SU-DHL-6 (cell line): ENCODE data around the gene PLD1.

Experiments
- H2AFZ ChIP-seq: fragments of 200-600 bp; sonication (generic); 2 replicates; pipeline ENCODE4 v1.6.1; 2014; ENCODE audit warnings: low read depth, mild to moderate bottlenecking, moderate library complexity, mixed read lengths, antibody characterized with exemption, low read length; ENCODE audit not compliant: severe bottlenecking
- H3F3A ChIP-seq: fragments of 200-600 bp; shearing (Covaris generic); 2 replicates; pipeline ENCODE4 v1.6.0; 2016; ENCODE audit warnings: antibody characterized with exemption, mild to moderate bottlenecking; ENCODE audit not compliant: insufficient read depth
- H3K27ac ChIP-seq: fragments of 200-600 bp; sonication (generic); 2 replicates; pipeline ENCODE4 v1.5.1; 2016; ENCODE audit warnings: low read depth, mild to moderate bottlenecking, low read length, moderate library complexity, mixed read lengths
- H3K27me3 ChIP-seq: fragments of 200-600 bp; sonication (generic), shearing (Covaris generic); 2 replicates; pipeline ENCODE4 v1.6.0; 2014; ENCODE audit warnings: mild to moderate bottlenecking, low read length
- H3K36me3 ChIP-seq: fragments of 200-600 bp; sonication (generic); 2 replicates; pipeline ENCODE4 v1.6.1; 2014; ENCODE audit warnings: mild to moderate bottlenecking, low read length, mixed read lengths
- H3K4me2 ChIP-seq: fragments of 300-600, 200-600 bp; shearing (Covaris generic), sonication (generic); 2 replicates; pipeline ENCODE4 v1.6.0; 2014; ENCODE audit warnings: low read length, low read depth, mild to moderate bottlenecking; ENCODE audit not compliant: poor library complexity, severe bottlenecking
- H3K4me3 ChIP-seq: fragments of 200-600 bp; sonication (generic); 2 replicates; pipeline ENCODE4 v1.5.1; 2014; ENCODE audit warnings: antibody characterized with exemption, low read length, mild to moderate bottlenecking, mixed read lengths; ENCODE audit not compliant: insufficient read depth, poor library complexity, severe bottlenecking
- H3K79me2 ChIP-seq: fragments of 200-600 bp; sonication (generic); 2 replicates; pipeline ENCODE4 v1.6.1; 2014; ENCODE audit warnings: mild to moderate bottlenecking, low read length, moderate library complexity; ENCODE audit not compliant: insufficient read depth
- H3K9ac ChIP-seq: fragments of 200-600 bp; sonication (generic); 2 replicates; pipeline ENCODE4 v1.7.0; 2014; ENCODE audit warnings: mild to moderate bottlenecking, low read length
- H3K9me2 ChIP-seq: fragments of 200-600 bp; sonication (generic); replicated peaks from 2 replicates; pipeline ENCODE4 v1.6.1; 2014; ENCODE audit warnings: low read length; ENCODE audit not compliant: insufficient read depth
- H3K9me3 ChIP-seq: fragments of 200-600 bp; sonication (generic); 2 replicates; pipeline ENCODE4 v1.6.1; 2014; ENCODE audit warnings: low read length, mixed read lengths; ENCODE audit not compliant: insufficient read depth
- H4K20me1 ChIP-seq: fragments of 200-600 bp; sonication (generic); 2 replicates; pipeline ENCODE4 v1.6.1; 2014; ENCODE audit warnings: low read depth, mild to moderate bottlenecking, antibody characterized with exemption, low read length, moderate library complexity, mixed read lengths
- CTCF ChIP-seq: fragments of 200-600 bp; sonication (generic); IDR thresholded peaks from one replicate; pipeline ENCODE4 v1.5.1; 2017; ENCODE audit warnings: antibody characterized with exemption, mild to moderate bottlenecking, low read length, moderate library complexity; ENCODE audit not compliant: insufficient read depth, poor library complexity, severe bottlenecking
- EZH2phosphoT487 ChIP-seq: fragments of 200-600 bp; sonication (generic), shearing (Covaris generic); conservative IDR thresholded peaks from 2 replicates; pipeline ENCODE4 v1.6.1; 2018; ENCODE audit warnings: mild to moderate bottlenecking, antibody characterized with exemption, low read length, moderate library complexity, mixed read lengths

PLD1 gene

DNA sequence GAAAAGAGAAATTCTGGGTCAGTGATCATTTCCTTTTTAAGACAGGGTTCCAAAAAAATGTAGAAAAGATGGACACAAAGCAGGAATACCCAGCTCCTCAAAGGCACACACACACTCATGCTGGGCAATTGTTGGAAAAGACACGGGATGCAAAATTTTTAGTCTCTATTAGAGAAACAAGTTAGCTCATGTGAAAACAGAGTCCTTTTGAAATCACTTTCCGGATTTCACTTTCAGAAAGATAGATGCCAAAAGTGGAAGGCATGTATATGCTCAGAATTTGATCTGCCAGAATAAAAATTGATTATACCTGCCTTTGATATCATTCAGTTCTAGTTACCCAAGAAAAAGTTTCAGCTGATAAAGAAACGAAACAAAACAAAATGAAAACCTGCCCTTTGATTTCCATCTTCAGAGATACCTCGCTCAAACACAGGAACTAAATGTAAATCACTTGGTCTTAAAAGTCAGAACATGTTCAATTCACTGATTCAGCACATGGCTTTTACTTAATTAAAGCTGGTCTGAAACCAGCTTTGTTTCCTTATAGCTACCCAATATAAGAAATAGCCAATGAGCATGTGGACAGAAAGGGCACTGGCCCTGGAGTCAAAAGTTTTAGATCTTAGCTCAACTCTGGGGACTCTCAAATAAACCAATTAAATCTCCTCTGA lies 52.8 kb downstream of the PLD1 start:
- Histone ChIP-seq H3K9ac (no peak overlapping the region), H2AFZ (no peak overlapping the region), H3K9me3 (no peaks in the 10 kb centered on the region), H3F3A (no peaks in the 10 kb centered on the region), H3K27ac (no peak overlapping the region), H3K27me3 (no peaks in the 10 kb centered on the region), H3K4me2 (no peak overlapping the region), H3K9me2 (no peaks in the 10 kb centered on the region), H3K79me2 (no peaks in the 10 kb centered on the region), H4K20me1 (no peaks in the 10 kb centered on the region), H3K36me3 (no peaks in the 10 kb centered on the region), H3K4me3 (no peak overlapping the region)
- TF ChIP-seq CTCF (no peak), EZH2phosphoT487 (no peak)

GRCh38 chr3:171755656-171756055 lies 54.6 kb downstream of the PLD1 start:
- no peak overlapping the region for H2AFZ ChIP-seq
- H3K4me3 ChIP-seq: no peak overlapping the region
- no peaks in the 10 kb centered on the region for H3K27me3 ChIP-seq
- H3K27ac ChIP-seq: no peak overlapping the region
- H4K20me1 ChIP-seq: no peaks in the 10 kb centered on the region
- H3K36me3 ChIP-seq: no peaks in the 10 kb centered on the region
- H3K4me2 ChIP-seq: no peak overlapping the region
- no peaks in the 10 kb centered on the region for H3F3A ChIP-seq
- no peaks in the 10 kb centered on the region for H3K79me2 ChIP-seq
- H3K9me2 ChIP-seq: no peaks in the 10 kb centered on the region
- no peaks in the 10 kb centered on the region for H3K9me3 ChIP-seq
- H3K9ac ChIP-seq: no peak overlapping the region
- TF ChIP-seq EZH2phosphoT487 (no peak), CTCF (no peak)

DNA sequence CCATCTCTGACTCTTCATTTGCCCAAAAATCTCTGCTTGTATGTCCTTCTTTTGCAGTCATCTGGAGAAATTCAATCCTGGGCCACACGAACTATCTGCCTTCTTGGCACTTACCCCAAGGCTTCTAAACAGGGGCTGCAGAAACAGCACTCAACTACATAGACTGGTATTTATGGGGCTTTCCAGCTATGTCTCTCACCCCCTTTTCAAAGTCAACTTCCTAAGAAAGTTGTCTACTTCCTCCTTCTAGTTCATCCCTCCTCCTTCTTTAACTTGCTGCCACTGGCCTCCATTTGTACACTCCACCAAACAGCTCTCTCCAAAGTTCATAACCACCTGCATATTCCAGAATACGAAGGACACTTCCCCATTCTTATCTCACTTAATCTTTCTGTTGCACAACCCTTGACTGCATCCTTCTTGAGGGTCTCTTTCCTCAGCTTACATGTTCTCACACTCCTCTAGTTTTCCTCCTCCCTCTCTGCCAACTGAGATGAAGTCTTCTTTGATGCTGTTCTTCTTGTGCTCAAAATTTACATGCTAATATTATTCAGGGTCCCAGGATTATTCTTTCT lies 55.2 kb downstream of the PLD1 start:
- Histone ChIP-seq H3K4me3 (no peak overlapping the region), H3K79me2 (no peaks in the 10 kb centered on the region), H3K9me3 (no peaks in the 10 kb centered on the region), H3K9me2 (no peaks in the 10 kb centered on the region), H3F3A (no peaks in the 10 kb centered on the region), H3K27me3 (no peaks in the 10 kb centered on the region), H3K9ac (no peak overlapping the region), H2AFZ (no peak overlapping the region), H3K27ac (no peak overlapping the region), H4K20me1 (no peaks in the 10 kb centered on the region), H3K36me3 (no peaks in the 10 kb centered on the region), H3K4me2 (no peak overlapping the region)
- TF ChIP-seq CTCF (no peak), EZH2phosphoT487 (no peak)
